Endothelial cell of umbilical vein (primary cell): ENCODE measurements around the gene FAM81A. TPM values are rescaled to one million over a fixed set of nuclear protein-coding genes. Genes with fewer than 3 reads are reported as not detected.

Source experiments
- BruUV-seq: library from RNA; stranded (reverse); fragments of 400-500 nt; replicated peaks from 2 replicates; lab custom pipeline; 2021; lab: Mats Ljungman, UMichigan
- CTCF ChIA-PET: fragments of 300-600, 350-600 bp; sonication (Branson Sonifier 250); formaldehyde crosslinking; loops from one replicate; lab custom pipeline; 2021; ENCODE audit warnings: antibody characterized with exemption, inconsistent platforms; lab: Charles Lee
- POLR2A ChIA-PET: fragments of 300-600, 350-600 bp; sonication (Branson Sonifier 250); formaldehyde crosslinking; loops from one replicate; lab custom pipeline; 2021; ENCODE audit warnings: antibody characterized with exemption, inconsistent platforms; lab: Charles Lee
- DNase-seq: peaks from one replicate; pipeline ENCODE4 v3.0.0-alpha.2; 2011; ENCODE audit warnings: low read depth, low spot score
- FAIRE-seq: peaks from 2 replicates; lab custom pipeline; 2011; peaks lifted over from hg19 to GRCh38; lab: Jason Lieb, UNC
- H2AFZ ChIP-seq: 2 replicates; pipeline ENCODE4 v1.6.0; 2012; ENCODE audit warnings: low read depth, low read length, control low read depth, inconsistent platforms
- H3K27ac ChIP-seq: 2 replicates; pipeline ENCODE4 v1.5.1; 2011; ENCODE audit warnings: low read depth, mild to moderate bottlenecking, control low read depth, low read length, moderate library complexity; ENCODE audit not compliant: insufficient read depth
- H3K27me3 ChIP-seq, 2 experiments: 2 replicates each; pipeline versions ENCODE4 v1.6.0 to v1.6.1; 2011; ENCODE audit warnings: low read length in 2 of 2, mixed read lengths in 1 of 2; ENCODE audit not compliant: control insufficient read depth in 2 of 2, insufficient read depth in 2 of 2
- H3K36me3 ChIP-seq, 2 experiments: 2 replicates in 1 of 2; 3 replicates in 1 of 2; pipeline ENCODE4 v1.5.1; 2011; ENCODE audit warnings: low read length in 2 of 2, mild to moderate bottlenecking in 1 of 2, moderate library complexity in 1 of 2; ENCODE audit not compliant: control insufficient read depth in 2 of 2, insufficient read depth in 2 of 2; ENCODE audit errors: extremely low read depth in 1 of 2
- H3K4me1 ChIP-seq: 3 replicates; pipeline ENCODE4 v1.5.1; 2011; ENCODE audit warnings: mild to moderate bottlenecking, low read length; ENCODE audit not compliant: control insufficient read depth, insufficient read depth; ENCODE audit errors: extremely low read depth
- H3K4me2 ChIP-seq: 2 replicates; pipeline ENCODE4 v1.6.1; 2011; ENCODE audit warnings: low read length, control low read depth, mixed read lengths; ENCODE audit not compliant: insufficient read depth
- H3K4me3 ChIP-seq, 3 experiments: fragments of 200-600 bp in 1 of 3; sonication (generic), shearing (Covaris generic) in 1 of 3; replicated peaks in 1 of 3; 2 replicates each; pipeline ENCODE4 v1.5.1; 2011 to 2016; ENCODE audit warnings: control low read depth in 3 of 3, low read length in 3 of 3, mild to moderate bottlenecking in 2 of 3, inconsistent platforms in 1 of 3, low read depth in 1 of 3, moderate library complexity in 1 of 3; ENCODE audit not compliant: insufficient read depth in 1 of 3
- H3K79me2 ChIP-seq: 2 replicates; pipeline ENCODE4 v1.6.0; 2012; ENCODE audit warnings: low read length, inconsistent platforms; ENCODE audit not compliant: control insufficient read depth, insufficient read depth
- H3K9ac ChIP-seq: replicated peaks from 2 replicates; pipeline ENCODE3; 2011; ENCODE audit warnings: low read length, control low read depth; ENCODE audit not compliant: insufficient read depth; ENCODE audit errors: extremely low read depth
- H3K9me1 ChIP-seq: replicated peaks from 3 replicates; pipeline ENCODE4 v1.6.0; 2011; ENCODE audit warnings: mild to moderate bottlenecking, low read length; ENCODE audit not compliant: control insufficient read depth, insufficient read depth; ENCODE audit errors: extremely low read depth
- H3K9me3 ChIP-seq: replicated peaks from 2 replicates; pipeline ENCODE4 v1.5.1; 2012; ENCODE audit warnings: low read length, inconsistent platforms; ENCODE audit not compliant: control insufficient read depth, insufficient read depth
- H4K20me1 ChIP-seq: replicated peaks from 2 replicates; pipeline ENCODE3; 2011; ENCODE audit warnings: mild to moderate bottlenecking, low read length; ENCODE audit not compliant: control insufficient read depth, insufficient read depth; ENCODE audit errors: extremely low read depth
- CTCF ChIP-seq, 2 donors: IDR thresholded peaks; 1 replicate in 1 of 2; 2 replicates in 1 of 2; pipeline ENCODE4 v1.5.1; 2011; ENCODE audit warnings: low read length in 2 of 2, mild to moderate bottlenecking in 2 of 2, moderate library complexity in 2 of 2, control low read depth in 1 of 2, inconsistent platforms in 1 of 2, low read depth in 1 of 2; ENCODE audit not compliant: insufficient read depth in 1 of 2; ENCODE audit errors: extremely low read depth in 1 of 2
- EZH2 ChIP-seq: IDR thresholded peaks from 2 replicates; pipeline ENCODE4 v1.6.1; 2012; ENCODE audit warnings: borderline replicate concordance, low read depth, mild to moderate bottlenecking, moderate library complexity, low read length, inconsistent platforms; ENCODE audit not compliant: severe bottlenecking
- FOS ChIP-seq: IDR thresholded peaks from 2 replicates; pipeline ENCODE4 v1.6.1; 2011; ENCODE audit warnings: mild to moderate bottlenecking, low read length, moderate library complexity, borderline replicate concordance; ENCODE audit not compliant: insufficient read depth
- GATA2 ChIP-seq: IDR thresholded peaks from 2 replicates; pipeline ENCODE4 v1.7.0; 2011; ENCODE audit warnings: low read depth, mild to moderate bottlenecking, moderate library complexity, mixed read lengths, low read length; ENCODE audit not compliant: insufficient read length, insufficient read depth
- JUN ChIP-seq: IDR thresholded peaks from 2 replicates; pipeline ENCODE4 v1.6.1; 2011; ENCODE audit warnings: borderline replicate concordance, low read depth; ENCODE audit not compliant: insufficient read length, insufficient read depth
- MAX ChIP-seq: IDR thresholded peaks from 2 replicates; pipeline ENCODE4 v1.6.1; 2011; ENCODE audit not compliant: insufficient read depth, insufficient read length
- MYC ChIP-seq: IDR thresholded peaks from one replicate; pipeline ENCODE4 v1.6.1; 2011; ENCODE audit warnings: mild to moderate bottlenecking, low read depth, low read length
- POLR2A ChIP-seq: IDR thresholded peaks from 2 replicates; pipeline ENCODE4 v1.6.1; 2012; ENCODE audit warnings: low read depth, mild to moderate bottlenecking, control low read depth, low read length
- POLR2AphosphoS5 ChIP-seq: IDR thresholded peaks from 2 replicates; pipeline ENCODE4 v1.6.1; 2012; ENCODE audit warnings: low read depth, mild to moderate bottlenecking, control low read depth, low read length, moderate library complexity; ENCODE audit not compliant: insufficient read depth
- dilution Hi-C: fragments of 300-500 bp; cut with MboI; formaldehyde crosslinking; loops from one replicate; pipeline ENCODE4 v1.15.0; 2019; ENCODE audit warnings: low sequenced_read_pairs; ENCODE audit not compliant: extremely low pct_ligation_motif_present
- intact Hi-C: fragments of 100-400 bp; cut with micrococcal nuclease; formaldehyde crosslinking; loops from one replicate; pipeline ENCODE4 v1.10.0; 2022
- polyA plus RNA-seq, 4 experiments: library from polyadenylated mRNA; depleted of rRNA in 3 of 4; stranded (reverse) in 3 of 4; unstranded in 1 of 4; fragments of >200 nt; gene quantifications; 2 replicates each; pipeline versions ENCODE4 v1.2.1 to v1.2.3, GENCODE V29; 2011 to 2012; ENCODE audit warnings: missing spikeins in 1 of 4
- total RNA-seq: library from RNA; stranded (reverse); gene quantifications from 2 replicates; pipeline ENCODE4 v1.2.3, GENCODE V29; 2021

Gene FAM81A
- total and polyA plus RNA-seq, 2 donors (not counting 3 experiments of a cell fraction or from before 2014, with no cell fraction given): 0.28 to 1.2 TPM

GRCh38 chr15:59540654-59541053 is 102.7 kb downstream of the FAM81A start:
- Histone ChIP-seq H3K36me3 (no peaks in the 10 kb centered on the region), H4K20me1 (no peaks in the 10 kb centered on the region), H3K9me1 (no peaks in the 10 kb centered on the region), H3K4me1 (no peaks in the 10 kb centered on the region), H3K27me3 (peaks cover 0 to 4% of the 10 kb centered on the region in 2 experiments), H3K27ac (no peak overlapping the region), H2AFZ (no peak overlapping the region), H3K79me2 (no peaks in the 10 kb centered on the region), H3K9ac (no peak overlapping the region), H3K4me2 (no peak overlapping the region), H3K9me3 (no peaks in the 10 kb centered on the region), H3K4me3 (no peak overlapping the region)
- no TSS peak for BruUV-seq
- FAIRE-seq (no peak), DNase-seq (no peak)
- CTCF ChIA-PET: no interaction called here
- intact Hi-C loops: no loop called here
- POLR2A ChIA-PET: no interaction called here
- TF ChIP-seq JUN (no peak), GATA2 (no peak), MAX (no peak), POLR2A (no peak), POLR2AphosphoS5 (no peak), CTCF (IDR thresholded peaks at IDR 0.05; ENCODE audit: extremely low read depth in 1 of 2, insufficient read depth in 1 of 2, low read depth in 1 of 2, low read length in 2 of 2) (no peak), FOS (no peak), MYC (no peak), EZH2 (no peak)
- dilution Hi-C loops: no loop called here
